Measurements from ENCODE around the gene SSX4B.
"Not testable (repeated sequence)": the region's sequence is repeated elsewhere in the genome, so short reads cannot be mapped to it uniquely, and the experiment has no call there.

Gene SSX4B

GRCh38 chrX:48411860-48412259 lies at the start of gene SSX4B:
Gene SSX4B (minus strand): TSS chrX:48411960. CDS start chrX:48411372, 588 bp downstream.
- not testable (repeated sequence) for DNase-seq (ENCODE audit: low read depth, low spot score)

- DNase-seq (ENCODE audit: low read depth, low spot score): no peak
Observed at GRCh38 chrX:48460606-48461005, 48.8 kb upstream of the SSX4B start.

- no peak for DNase-seq (ENCODE audit: low read depth, low spot score)
Observed at GRCh38 chrX:48460031-48460430, 48.3 kb upstream of the SSX4B start.

GRCh38 chrX:48459483-48459882 lies 47.7 kb upstream of the SSX4B start:
- DNase-seq (ENCODE audit: low read depth, low spot score): no peak

- DNase-seq (ENCODE audit: low read depth, low spot score): no peak
Observed at GRCh38 chrX:48458711-48459110, 47.0 kb upstream of the SSX4B start.

GRCh38 chrX:48456628-48457331 lies 45.0 kb upstream of the SSX4B start:
- DNase-seq (ENCODE audit: low read depth, low spot score): no peak

GRCh38 chrX:48451708-48452107 lies 39.9 kb upstream of the SSX4B start:
- no peak for DNase-seq (ENCODE audit: low read depth, low spot score)

GRCh38 chrX:48450076-48450475 lies 38.3 kb upstream of the SSX4B start:
- no peak for DNase-seq (ENCODE audit: low read depth, low spot score)

- not testable (repeated sequence) for DNase-seq (ENCODE audit: low read depth, low spot score)
Observed at GRCh38 chrX:48447201-48447600, 35.4 kb upstream of the SSX4B start.

GRCh38 chrX:48433713-48434112 lies 22.0 kb upstream of the SSX4B start:
- not testable (repeated sequence) for DNase-seq (ENCODE audit: low read depth, low spot score)

- not testable (repeated sequence) for DNase-seq (ENCODE audit: low read depth, low spot score)
Observed at GRCh38 chrX:48430166-48430565, 18.4 kb upstream of the SSX4B start.

- DNase-seq (ENCODE audit: low read depth, low spot score): not testable (repeated sequence)
Observed at GRCh38 chrX:48429606-48430005, 17.8 kb upstream of the SSX4B start.

- DNase-seq (ENCODE audit: low read depth, low spot score): not testable (repeated sequence)
Observed at GRCh38 chrX:48427027-48427716, 15.4 kb upstream of the SSX4B start.

- DNase-seq (ENCODE audit: low read depth, low spot score): not testable (repeated sequence)
Observed at GRCh38 chrX:48397825-48398224, 13.9 kb downstream of the SSX4B start.

GRCh38 chrX:48396931-48397330 lies 14.8 kb downstream of the SSX4B start:
- not testable (repeated sequence) for DNase-seq (ENCODE audit: low read depth, low spot score)

GRCh38 chrX:48383239-48383638 lies 28.5 kb downstream of the SSX4B start, which contains the start of gene SSX4:
Gene SSX4 (plus strand): TSS chrX:48383539. CDS start chrX:48384054, 515 bp downstream.
- not testable (repeated sequence) for DNase-seq (ENCODE audit: low read depth, low spot score)

- not testable (repeated sequence) for DNase-seq (ENCODE audit: low read depth, low spot score)
Observed at GRCh38 chrX:48370408-48370807, 41.4 kb downstream of the SSX4B start.

- DNase-seq (ENCODE audit: low read depth, low spot score): not testable (repeated sequence)
Observed at GRCh38 chrX:48367717-48368408, 43.9 kb downstream of the SSX4B start.

- not testable (repeated sequence) for DNase-seq (ENCODE audit: low read depth, low spot score)
Observed at GRCh38 chrX:48359281-48359680, 52.5 kb downstream of the SSX4B start.

- DNase-seq (ENCODE audit: low read depth, low spot score): no peak
Observed at GRCh38 chrX:48357681-48358080, 54.1 kb downstream of the SSX4B start.

GRCh38 chrX:48356315-48357094 lies 55.3 kb downstream of the SSX4B start, which contains the start of gene SSX3:
Gene SSX3 (minus strand): TSS chrX:48356703. CDS start chrX:48355249, 1,454 bp downstream.
- DNase-seq (ENCODE audit: low read depth, low spot score): not testable (repeated sequence)
